Adrenal gland (tissue), 5 donors: ENCODE data around the gene ENG.

ENCODE experiments used
- CTCF ChIP-seq, 6 experiments: fragments of 450-650 bp in 4 of 6; fragments of 200-600 bp in 2 of 6; sonication (generic) in 1 of 6; IDR thresholded peaks; 1 replicate in 5 of 6; 2 replicates in 1 of 6; pipeline versions ENCODE4 v1.5.1 to v1.8.0; 2016 to 2021; ENCODE audit warnings: antibody characterized with exemption in 6 of 6, mild to moderate bottlenecking in 2 of 6, moderate library complexity in 1 of 6
- POLR2A ChIP-seq, 2 donors: fragments of 450-650 bp; IDR thresholded peaks; one replicate each; pipeline ENCODE4 v1.6.1; 2017; ENCODE audit warnings: antibody characterized with exemption in 2 of 2, mild to moderate bottlenecking in 2 of 2, moderate library complexity in 1 of 2
- donor health status: DM: no; HTN: no; CAD: no.

- TF ChIP-seq POLR2A (IDR thresholded peaks at IDR 0.05) (no peak), CTCF (IDR thresholded peaks at IDR 0.05) (no peak)
Measured at GRCh38 chr9:127792417-127793031, 61.9 kb downstream of the ENG start.
